PFSK-1 (cell line): ENCODE measurements around the gene C11orf71.

Experiments
- FOXP2 ChIP-seq: optimal IDR thresholded peaks from 2 replicates; pipeline ENCODE3; 2011; ENCODE audit warnings: borderline replicate concordance, control low read depth, inconsistent platforms; ENCODE audit not compliant: insufficient read depth; ENCODE audit errors: extremely low read length, extremely low read depth
- SIN3A ChIP-seq: IDR thresholded peaks from 2 replicates; pipeline ENCODE4 v1.6.1; 2012; ENCODE audit warnings: mild to moderate bottlenecking, low read length, moderate library complexity, borderline replicate concordance; ENCODE audit not compliant: insufficient read depth
- TAF1 ChIP-seq: IDR thresholded peaks from 2 replicates; pipeline ENCODE4 v1.6.1; 2012; ENCODE audit warnings: low read length, control low read depth, borderline replicate concordance; ENCODE audit not compliant: insufficient read depth
- TF ChIP-seq, protein P1 (sequence below), 2 experiments: IDR thresholded peaks; 2 replicates each; pipeline versions ENCODE4 v1.6.1 to v1.8.0; 2011 to 2012; ENCODE audit warnings: low read depth in 2 of 2, low read length in 2 of 2, control low read depth in 1 of 2, inconsistent platforms in 1 of 2, mild to moderate bottlenecking in 1 of 2, moderate library complexity in 1 of 2; ENCODE audit not compliant: insufficient read depth in 1 of 2

DNA sequence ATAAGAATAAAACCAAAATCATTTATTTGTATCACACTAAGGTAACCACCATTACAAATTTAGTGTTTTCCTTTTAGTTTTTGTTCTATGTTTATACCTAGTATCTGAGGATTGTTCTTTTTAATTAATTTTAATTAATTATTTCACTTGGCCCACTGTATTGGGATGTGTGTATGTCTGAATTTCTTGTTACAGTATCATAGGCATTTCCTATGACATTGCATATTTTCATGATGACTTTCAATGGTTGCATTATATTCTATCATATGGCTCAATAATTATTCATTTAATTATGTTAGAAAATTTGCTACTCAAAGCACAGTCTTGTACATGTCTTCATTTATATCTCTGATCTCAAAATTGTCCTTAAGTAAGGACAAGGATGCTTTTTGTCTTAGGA, 41.0 kb downstream of the C11orf71 start:
- no peak for TF ChIP-seq TAF1
- TF ChIP-seq, protein P1, sequence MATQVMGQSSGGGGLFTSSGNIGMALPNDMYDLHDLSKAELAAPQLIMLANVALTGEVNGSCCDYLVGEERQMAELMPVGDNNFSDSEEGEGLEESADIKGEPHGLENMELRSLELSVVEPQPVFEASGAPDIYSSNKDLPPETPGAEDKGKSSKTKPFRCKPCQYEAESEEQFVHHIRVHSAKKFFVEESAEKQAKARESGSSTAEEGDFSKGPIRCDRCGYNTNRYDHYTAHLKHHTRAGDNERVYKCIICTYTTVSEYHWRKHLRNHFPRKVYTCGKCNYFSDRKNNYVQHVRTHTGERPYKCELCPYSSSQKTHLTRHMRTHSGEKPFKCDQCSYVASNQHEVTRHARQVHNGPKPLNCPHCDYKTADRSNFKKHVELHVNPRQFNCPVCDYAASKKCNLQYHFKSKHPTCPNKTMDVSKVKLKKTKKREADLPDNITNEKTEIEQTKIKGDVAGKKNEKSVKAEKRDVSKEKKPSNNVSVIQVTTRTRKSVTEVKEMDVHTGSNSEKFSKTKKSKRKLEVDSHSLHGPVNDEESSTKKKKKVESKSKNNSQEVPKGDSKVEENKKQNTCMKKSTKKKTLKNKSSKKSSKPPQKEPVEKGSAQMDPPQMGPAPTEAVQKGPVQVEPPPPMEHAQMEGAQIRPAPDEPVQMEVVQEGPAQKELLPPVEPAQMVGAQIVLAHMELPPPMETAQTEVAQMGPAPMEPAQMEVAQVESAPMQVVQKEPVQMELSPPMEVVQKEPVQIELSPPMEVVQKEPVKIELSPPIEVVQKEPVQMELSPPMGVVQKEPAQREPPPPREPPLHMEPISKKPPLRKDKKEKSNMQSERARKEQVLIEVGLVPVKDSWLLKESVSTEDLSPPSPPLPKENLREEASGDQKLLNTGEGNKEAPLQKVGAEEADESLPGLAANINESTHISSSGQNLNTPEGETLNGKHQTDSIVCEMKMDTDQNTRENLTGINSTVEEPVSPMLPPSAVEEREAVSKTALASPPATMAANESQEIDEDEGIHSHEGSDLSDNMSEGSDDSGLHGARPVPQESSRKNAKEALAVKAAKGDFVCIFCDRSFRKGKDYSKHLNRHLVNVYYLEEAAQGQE (IDR thresholded peaks at IDR 0.05; ENCODE audit: insufficient read depth in 1 of 2, low read depth in 2 of 2, low read length in 2 of 2): no peak
- no peak for TF ChIP-seq FOXP2
- TF ChIP-seq SIN3A: no peak
